GM11168 (cell line): ENCODE results near the gene CCT6A.
"Not testable (repeated sequence)": the region's sequence is repeated elsewhere in the genome, so short reads cannot be mapped to it uniquely, and the experiment has no call there.

Experiments
- in situ Hi-C: fragments of 300-500 bp; cut with MboI; formaldehyde crosslinking; loops from one replicate; pipeline ENCODE4 v1.12.0; 2022; ENCODE audit warnings: low sequenced_read_pairs; ENCODE audit not compliant: unreplicated experiment

The CCT6A gene

GRCh38 chr7:56092789-56093531, 41.4 kb downstream of the CCT6A start, which contains the start of gene PHKG1:
Gene PHKG1, minus strand, starts transcription at chr7:56092952. Its CDS starts 4,011 bp downstream, at chr7:56088941.
- in situ Hi-C loops, result loop anchor here (25.0 kb wide), 1 partner anchor 456 kb away; no protein-coding TSS in a partner anchor

GRCh38 chr7:56097700-56098099, 46.1 kb downstream of the CCT6A start:
- in situ Hi-C loops, result loop anchor here (25.0 kb wide), 1 partner anchor 460 kb away; no protein-coding TSS in a partner anchor

- in situ Hi-C loops, result loop anchor here (25.0 kb wide), 1 partner anchor 461 kb away; no protein-coding TSS in a partner anchor
Observed at GRCh38 chr7:56098187-56099008, 46.8 kb downstream of the CCT6A start.

- in situ Hi-C loops, result loop anchor here (25.0 kb wide), 1 partner anchor 462 kb away; no protein-coding TSS in a partner anchor
Observed at GRCh38 chr7:56099653-56100052, 48.1 kb downstream of the CCT6A start.

GRCh38 chr7:56104138-56104537, 52.6 kb downstream of the CCT6A start:
- in situ Hi-C loops, result not testable (repeated sequence)

GRCh38 chr7:56105508-56105907, 53.9 kb downstream of the CCT6A start:
- in situ Hi-C loops, result no loop called here

- in situ Hi-C loops, result no loop called here
Observed at GRCh38 chr7:56106108-56107073, 54.8 kb downstream of the CCT6A start, which contains the start of gene CHCHD2. Gene CHCHD2, minus strand, starts transcription at chr7:56106476. Its CDS starts 63 bp downstream, at chr7:56106413.

GRCh38 chr7:56107954-56108258, 56.3 kb downstream of the CCT6A start:
- in situ Hi-C loops, result no loop called here

GRCh38 chr7:56110611-56111010, 59.0 kb downstream of the CCT6A start:
- in situ Hi-C loops, result no loop called here

GRCh38 chr7:56112244-56112643, 60.7 kb downstream of the CCT6A start:
- in situ Hi-C loops, result not testable (repeated sequence)
